Spinal cord (tissue), 10 donors: Measurements from ENCODE around the gene KCNQ1. TPM values are rescaled to one million over a fixed set of nuclear protein-coding genes. Genes with fewer than 3 reads are reported as not detected.

Experiments used
- DNase-seq, 6 donors: peaks; one replicate each; pipeline versions ENCODE4 v3.0.0 to v3.0.0-alpha.2; 2013 to 2015; ENCODE audit warnings: low spot score in 6 of 6, low read depth in 4 of 6
- H3K27ac ChIP-seq: one replicate; pipeline ENCODE4 v1.5.1; 2013; ENCODE audit warnings: low read depth, low read length, control low read depth
- H3K27me3 ChIP-seq: one replicate; pipeline ENCODE4 v1.6.1; 2013; ENCODE audit warnings: low read length; ENCODE audit not compliant: control insufficient read depth, insufficient read depth
- H3K36me3 ChIP-seq: one replicate; pipeline ENCODE4 v1.6.1; 2013; ENCODE audit warnings: low read length; ENCODE audit not compliant: control insufficient read depth, insufficient read depth
- H3K4me1 ChIP-seq: one replicate; pipeline ENCODE4 v1.6.1; 2013; ENCODE audit warnings: low read length; ENCODE audit not compliant: control insufficient read depth, insufficient read depth
- H3K4me3 ChIP-seq: one replicate; pipeline ENCODE4 v1.5.1; 2013; ENCODE audit warnings: low read depth, low read length, control low read depth
- H3K9me3 ChIP-seq: one replicate; pipeline ENCODE4 v1.6.1; 2013; ENCODE audit warnings: low read length; ENCODE audit not compliant: control insufficient read depth, insufficient read depth
- WGBS: methylation state at CpG from one replicate; pipeline ENCODE4 v1.1.5; 2013; ENCODE audit warnings: missing lambda C conversion rate; ENCODE audit not compliant: insufficient coverage; 5-methylcytosine and 5-hydroxymethylcytosine counted together
- polyA plus RNA-seq, 2 donors: library from polyadenylated mRNA; unstranded; fragments of 120-200 nt; gene quantifications; one replicate each; pipeline ENCODE4 v1.2.1, GENCODE V29; 2013; ENCODE audit not compliant: insufficient read length in 2 of 2
- total RNA-seq, 2 donors: library from RNA; depleted of rRNA in 1 of 2; stranded (reverse); fragments of 120-200 nt in 1 of 2; fragments of >200 nt in 1 of 2; gene quantifications; one replicate each; pipeline versions ENCODE4 v1.2.3 to v1.2.4, GENCODE V29; 2013 to 2014
- donor health status: healthy.

KCNQ1 gene
- total and polyA plus RNA-seq, 4 donors = 0.83 to 3.1 (median 2.1) TPM

GRCh38 chr11:2781408-2782274 is 336.8 kb downstream of the KCNQ1 start:
- Histone ChIP-seq H3K9me3 (peaks cover 5% of the 10 kb centered on the region), H3K36me3 (peaks cover 3% of the 10 kb centered on the region), H3K4me3 (no peak overlapping the region), H3K27ac (peak overlapping the region; percentile 64), H3K4me1 (peaks cover 46% of the 10 kb centered on the region), H3K27me3 (no peaks in the 10 kb centered on the region)
- WGBS = 87% methylated on average over 18 of the region's 19 CpGs
- peak in 1 of 6 donors; percentile 44 for DNase-seq

DNA sequence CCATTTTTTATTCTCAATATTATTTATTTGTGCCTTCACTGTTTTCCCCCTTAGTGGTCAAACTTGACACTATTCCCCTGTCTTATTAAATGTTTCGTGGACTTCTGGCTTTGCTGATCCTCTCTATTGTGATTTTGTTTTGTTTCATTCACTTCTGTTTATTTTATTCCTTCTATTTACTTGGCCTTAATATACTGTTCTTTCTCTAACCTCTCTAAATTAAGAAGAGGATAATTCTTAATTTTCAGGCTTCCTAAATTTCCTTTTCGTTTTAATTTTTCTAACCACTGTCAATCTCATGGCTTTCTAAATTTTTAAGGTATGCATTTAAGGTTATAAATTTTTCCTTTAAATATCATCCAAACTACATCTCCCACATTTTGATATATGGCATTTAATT is 338.0 kb downstream of the KCNQ1 start:
- WGBS = no CpG with 5 or more reads among the region's 2 CpGs
- Histone ChIP-seq H3K4me3 (no peak overlapping the region), H3K27ac (no peak overlapping the region), H3K27me3 (no peaks in the 10 kb centered on the region), H3K4me1 (peaks cover 41% of the 10 kb centered on the region), H3K36me3 (peaks cover 3% of the 10 kb centered on the region), H3K9me3 (peaks cover 5% of the 10 kb centered on the region)
- DNase-seq = no peak

- Histone ChIP-seq H3K36me3 (peaks cover 3% of the 10 kb centered on the region), H3K4me1 (peaks cover 40% of the 10 kb centered on the region), H3K27me3 (no peaks in the 10 kb centered on the region), H3K4me3 (no peak overlapping the region), H3K9me3 (peaks cover 5% of the 10 kb centered on the region), H3K27ac (no peak overlapping the region)
- DNase-seq = no peak
Observed at GRCh38 chr11:2783536-2784082, 338.8 kb downstream of the KCNQ1 start.

DNA sequence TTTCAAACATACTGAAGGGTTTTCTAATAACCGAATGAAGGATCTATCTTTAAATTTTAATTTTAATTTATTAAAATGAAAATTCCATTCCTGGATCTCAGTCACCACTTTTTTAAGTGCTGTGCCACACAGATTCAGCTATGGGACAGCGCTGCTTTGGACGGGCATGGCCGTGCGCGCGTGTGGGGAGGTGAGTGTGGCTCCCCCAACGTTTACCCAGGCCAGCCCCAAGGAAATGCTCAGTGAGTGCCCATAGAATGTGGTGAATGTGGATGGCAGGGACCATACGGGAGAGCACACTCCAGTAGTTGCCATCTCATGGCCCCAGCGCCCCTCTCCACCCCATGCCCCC is 343.0 kb downstream of the KCNQ1 start:
- H3K4me1 ChIP-seq = peaks cover 30% of the 10 kb centered on the region
- no peak for DNase-seq
- H3K36me3 ChIP-seq = no peaks in the 10 kb centered on the region
- no peak overlapping the region for H3K27ac ChIP-seq
- WGBS = 70% methylated on average over 2 of the region's 10 CpGs
- peaks cover 14% of the 10 kb centered on the region for H3K27me3 ChIP-seq
- H3K4me3 ChIP-seq = no peak overlapping the region
- peaks cover 5% of the 10 kb centered on the region for H3K9me3 ChIP-seq

GRCh38 chr11:2788168-2789071 is 343.6 kb downstream of the KCNQ1 start:
- Histone ChIP-seq H3K4me1 (peaks cover 30% of the 10 kb centered on the region), H3K36me3 (no peaks in the 10 kb centered on the region), H3K9me3 (peaks cover 5% of the 10 kb centered on the region), H3K27me3 (peaks cover 14% of the 10 kb centered on the region), H3K27ac (no peak overlapping the region), H3K4me3 (no peak overlapping the region)
- WGBS = 49% methylated on average over 19 of the region's 22 CpGs
- DNase-seq = no peak

GRCh38 chr11:2789331-2789730 is 344.5 kb downstream of the KCNQ1 start:
- peaks cover 5% of the 10 kb centered on the region for H3K9me3 ChIP-seq
- no peak overlapping the region for H3K4me3 ChIP-seq
- H3K27me3 ChIP-seq = peaks cover 14% of the 10 kb centered on the region
- DNase-seq = no peak
- H3K36me3 ChIP-seq = no peaks in the 10 kb centered on the region
- no peak overlapping the region for H3K27ac ChIP-seq
- WGBS = 63% methylated on average over 18 of the region's 18 CpGs
- H3K4me1 ChIP-seq = peaks cover 33% of the 10 kb centered on the region

GRCh38 chr11:2789791-2790567 is 345.2 kb downstream of the KCNQ1 start:
- H3K27ac ChIP-seq = no peak overlapping the region
- peaks cover 14% of the 10 kb centered on the region for H3K27me3 ChIP-seq
- DNase-seq = no peak
- peaks cover 5% of the 10 kb centered on the region for H3K9me3 ChIP-seq
- peaks cover 35% of the 10 kb centered on the region for H3K4me1 ChIP-seq
- H3K36me3 ChIP-seq = no peaks in the 10 kb centered on the region
- 94% methylated on average over 5 of the region's 6 CpGs for WGBS
- no peak overlapping the region for H3K4me3 ChIP-seq

DNA sequence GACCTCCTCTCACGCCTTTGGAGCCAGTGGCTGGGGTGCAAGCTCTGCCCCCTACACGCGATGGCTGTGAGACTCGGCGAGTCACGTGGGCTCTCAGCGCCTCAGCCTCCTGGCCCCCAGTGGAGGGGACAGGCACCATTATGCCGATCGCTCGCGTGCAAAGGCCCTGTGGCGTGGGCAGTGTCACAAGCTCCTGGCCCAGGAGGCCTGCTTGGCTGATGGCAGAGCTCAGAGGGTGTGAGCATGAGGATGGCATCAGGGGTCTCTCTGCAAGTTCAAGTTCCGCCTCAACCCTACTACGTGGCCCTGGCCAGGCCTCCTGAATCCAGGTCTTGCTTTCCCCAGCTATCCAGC is 345.7 kb downstream of the KCNQ1 start:
- Histone ChIP-seq H3K36me3 (no peaks in the 10 kb centered on the region), H3K4me3 (no peak overlapping the region), H3K9me3 (peaks cover 5% of the 10 kb centered on the region), H3K27ac (no peak overlapping the region), H3K4me1 (peaks cover 41% of the 10 kb centered on the region), H3K27me3 (peaks cover 14% of the 10 kb centered on the region)
- 95% methylated on average over 14 of the region's 14 CpGs for WGBS
- no peak for DNase-seq

GRCh38 chr11:2791139-2791520 is 346.3 kb downstream of the KCNQ1 start:
- no peaks in the 10 kb centered on the region for H3K36me3 ChIP-seq
- peaks cover 14% of the 10 kb centered on the region for H3K27me3 ChIP-seq
- peaks cover 1% of the 10 kb centered on the region for H3K9me3 ChIP-seq
- no peak overlapping the region for H3K27ac ChIP-seq
- WGBS = 73% methylated on average over 20 of the region's 20 CpGs
- DNase-seq = no peak
- peaks cover 45% of the 10 kb centered on the region for H3K4me1 ChIP-seq
- H3K4me3 ChIP-seq = no peak overlapping the region
